SK-MEL-5 (cell line): ENCODE data around the gene FAM240A. TPM values are rescaled to one million over a fixed set of nuclear protein-coding genes. Genes with fewer than 3 reads are reported as not detected.
A peak's percentile ranks its signal among the peaks of the same experiment; 100 is the strongest.
"Not testable (repeated sequence)": the region's sequence is repeated elsewhere in the genome, so short reads cannot be mapped to it uniquely, and the experiment has no call there.

ENCODE experiments used
- DNase-seq: peaks from one replicate; pipeline ENCODE4 v3.0.0-alpha.2; 2016; ENCODE audit warnings: low read depth, low spot score
- in situ Hi-C: cut with HindIII; loops from 2 replicates; pipeline ENCODE4 v1.10.0; 2016; ENCODE audit warnings: low sequenced_read_pairs, high pct_unique_total_duplicates, low pct_unique_long_range_greater_than_20kb
- polyA plus RNA-seq, 2 experiments: library from polyadenylated mRNA; depleted of rRNA; stranded (reverse); fragments of >200 nt; gene quantifications; 2 replicates each; pipeline ENCODE4 v1.2.3, GENCODE V29; 2015
- total RNA-seq: library from RNA; depleted of rRNA; stranded (reverse); fragments of >200 nt; shearing (Covaris generic); gene quantifications from 2 replicates; pipeline ENCODE4 v1.2.3, GENCODE V29; 2014; rRNA removed

Gene FAM240A
- not detected in 2 replicates for total RNA-seq
- polyA plus RNA-seq (2015; cell fraction: cytosol; rRNA removed), result not detected in 2 replicates
- not detected in 2 replicates for polyA plus RNA-seq (2015; cell fraction: nucleus; rRNA removed)

DNA sequence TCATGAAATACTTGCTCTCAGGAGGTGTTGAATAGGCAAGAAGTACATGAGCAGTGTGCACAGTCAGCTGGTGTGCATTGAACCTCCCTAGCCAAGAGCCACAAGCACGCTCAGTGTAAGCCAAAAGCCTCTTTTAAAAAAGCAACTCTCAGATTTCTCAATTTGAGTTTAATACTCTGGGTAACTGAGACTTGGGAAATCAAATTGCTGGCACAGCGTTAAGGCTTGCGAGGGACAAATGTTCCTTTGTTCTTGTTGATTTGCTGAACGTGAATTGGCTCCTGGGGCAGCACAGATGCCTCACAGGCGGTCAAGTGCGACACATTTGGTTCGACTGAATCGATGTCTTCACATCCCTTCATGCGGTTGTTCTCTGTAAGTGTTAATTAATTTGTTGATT is at the start of gene FAM240A:
TSS of gene FAM240A (plus strand) at position 202 of the 400 bp plus-strand sequence. CDS start at position 361, 159 bp downstream.
- in situ Hi-C loops, result no loop called here
- DNase-seq, result peak; percentile 65

DNA sequence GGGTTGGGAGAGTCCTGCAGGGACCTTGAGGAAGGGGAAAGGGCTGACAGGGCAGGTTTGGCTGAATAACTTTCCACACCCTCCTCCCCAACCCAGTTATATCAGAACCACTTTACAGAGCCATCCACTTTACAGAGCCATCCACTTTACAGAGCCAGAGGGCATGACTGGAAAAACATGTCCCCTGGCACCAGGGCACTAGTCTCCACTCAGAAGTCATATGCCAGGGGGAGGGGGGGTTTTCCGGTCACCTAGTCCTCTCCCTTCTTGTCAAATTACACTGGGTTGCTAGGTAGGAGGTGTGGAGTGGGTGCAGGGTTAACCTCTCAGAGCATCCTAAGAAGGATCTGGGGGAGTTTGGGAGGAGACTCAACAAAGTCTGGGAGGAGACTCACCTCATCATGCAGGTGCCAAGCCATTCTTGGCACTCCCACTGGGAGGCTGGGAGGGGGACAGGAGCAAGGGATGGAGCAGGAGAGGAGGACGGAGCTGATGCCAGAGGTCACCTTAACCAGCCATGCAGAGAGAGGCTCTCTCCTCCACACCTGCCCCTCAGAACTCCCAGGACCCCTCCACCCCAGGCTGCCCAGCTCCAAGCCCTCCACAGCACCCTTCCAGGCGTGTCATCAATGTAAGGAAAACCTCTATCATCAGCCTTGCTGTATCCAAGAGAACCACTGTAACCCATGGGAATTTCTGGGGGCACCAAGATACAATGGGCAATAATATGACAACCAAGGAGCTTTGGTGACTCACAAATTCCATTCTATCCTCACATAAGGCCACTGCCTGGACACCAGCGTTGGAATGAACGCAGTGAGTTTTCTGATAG is 47.9 kb upstream of the FAM240A start:
- DNase-seq, result no peak

DNA sequence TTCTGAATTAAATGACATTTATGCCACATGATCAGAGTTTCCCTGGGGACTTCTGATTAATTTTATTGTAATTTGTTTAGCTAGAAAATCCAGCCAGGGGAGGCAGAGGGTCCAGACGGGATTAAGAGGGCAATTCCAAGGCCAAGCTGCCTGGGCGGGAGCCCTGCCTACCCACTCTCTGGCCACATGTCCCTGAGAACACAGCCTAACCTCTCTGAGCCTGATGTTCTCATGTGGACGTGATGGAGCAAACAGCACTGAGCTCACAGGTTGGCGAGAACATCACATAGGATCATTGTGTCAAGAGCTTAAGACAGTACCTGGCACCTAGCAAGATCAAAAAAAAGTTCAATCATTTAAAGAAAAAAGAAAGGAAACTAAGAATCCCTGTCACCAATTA is 47.2 kb upstream of the FAM240A start:
- in situ Hi-C loops, result no loop called here
- DNase-seq, result no peak

More for the DNA sequence above, 47.9 kb upstream of the FAM240A start:
- in situ Hi-C loops, result no loop called here

DNA sequence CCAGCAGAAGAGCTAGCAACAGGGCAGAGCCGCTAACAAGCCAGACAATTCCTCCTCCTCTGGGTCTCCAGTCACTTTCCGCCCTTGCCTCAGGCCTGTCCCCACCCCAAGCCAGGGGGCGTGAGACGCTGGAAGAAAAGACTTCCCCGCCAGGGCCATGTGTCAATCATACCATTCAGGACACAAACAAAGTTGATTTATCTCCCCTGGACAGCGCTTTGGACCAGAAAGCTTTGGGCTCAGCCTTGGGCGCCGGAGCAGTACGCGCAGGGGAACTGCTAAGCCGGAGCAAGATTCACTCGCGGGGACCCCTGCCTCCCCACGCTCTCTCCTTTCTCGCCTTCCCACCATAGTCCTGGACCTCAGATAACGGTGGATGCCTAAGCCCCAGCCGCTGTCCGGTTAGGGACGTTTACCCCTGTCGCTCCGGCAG is 46.7 kb upstream of the FAM240A start:
- in situ Hi-C loops, result no loop called here
- no peak for DNase-seq

DNA sequence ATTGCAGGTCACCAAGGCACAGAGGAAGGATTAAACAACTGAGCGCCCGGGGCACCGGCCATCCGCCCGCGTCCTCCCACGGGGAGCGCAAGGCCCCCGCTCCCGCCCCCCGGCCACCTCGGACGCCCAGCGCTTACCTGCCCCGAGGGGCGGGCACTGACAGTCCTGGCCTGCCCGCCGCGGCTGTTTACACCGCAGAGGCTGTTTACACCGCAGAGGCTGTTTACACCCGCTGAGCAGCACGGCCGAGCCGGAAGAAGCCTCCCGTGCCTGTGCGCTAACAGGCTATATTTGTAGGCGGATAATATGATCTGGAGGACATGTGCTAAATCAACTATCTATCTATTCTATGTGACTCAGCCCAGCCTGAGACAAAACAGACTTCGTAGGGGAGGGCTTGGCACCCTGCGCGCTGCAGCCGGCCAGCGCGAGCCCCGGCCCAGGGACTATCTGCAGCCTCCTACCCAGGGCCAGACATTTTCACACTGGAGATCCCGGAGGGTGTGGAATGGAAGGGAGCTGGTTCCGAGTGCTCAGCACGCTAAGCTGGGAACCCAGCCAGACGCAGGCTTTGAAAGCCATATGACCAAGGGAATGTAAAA is 46.2 kb upstream of the FAM240A start, which contains the start of gene LRRC2:
TSS of gene LRRC2 (minus strand) at position 263 of the 602 bp plus-strand sequence. CDS start 14,711 bp downstream, outside the sequence.
- in situ Hi-C loops, result no loop called here
- no peak for DNase-seq

DNA sequence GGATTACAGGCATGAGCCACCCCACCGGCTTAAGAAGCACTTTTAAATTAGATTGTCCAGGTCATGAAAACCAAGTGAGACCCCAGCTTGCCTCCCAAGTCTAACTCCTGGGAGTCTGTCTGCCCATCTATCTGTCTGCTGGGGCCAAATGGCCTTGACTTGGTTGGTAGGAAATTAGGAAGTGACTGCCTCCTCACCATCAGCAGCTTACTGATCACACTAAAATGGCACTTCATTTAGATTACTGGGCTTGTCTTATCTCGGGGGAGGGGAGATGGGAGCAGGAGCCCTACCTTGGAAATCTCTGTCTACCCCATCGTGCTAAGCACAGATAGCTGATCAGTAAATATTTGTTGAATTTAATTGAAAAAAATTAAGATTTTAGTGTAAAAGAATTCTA is 40.6 kb upstream of the FAM240A start:
- no peak for DNase-seq
- in situ Hi-C loops, result no loop called here

DNA sequence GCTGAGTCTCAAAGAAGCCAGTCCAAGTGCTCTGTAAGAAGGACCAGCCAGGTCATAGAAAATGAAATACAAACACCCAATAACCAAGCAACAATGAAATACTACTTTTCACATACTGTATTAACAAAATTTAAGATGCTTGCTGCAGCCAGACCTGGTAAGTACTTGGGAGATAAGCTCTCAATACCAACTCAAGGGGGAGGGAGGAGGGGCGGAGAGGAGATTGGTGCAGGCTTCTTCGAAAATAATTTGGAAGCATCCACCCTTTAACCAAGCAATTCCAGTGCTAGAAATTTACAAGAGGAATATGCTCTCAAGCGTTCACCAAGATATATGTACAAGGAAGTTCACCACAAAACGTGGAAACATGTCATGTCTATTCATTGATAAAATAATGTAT is 38.6 kb upstream of the FAM240A start:
- no peak for DNase-seq
- in situ Hi-C loops, result no loop called here

DNA sequence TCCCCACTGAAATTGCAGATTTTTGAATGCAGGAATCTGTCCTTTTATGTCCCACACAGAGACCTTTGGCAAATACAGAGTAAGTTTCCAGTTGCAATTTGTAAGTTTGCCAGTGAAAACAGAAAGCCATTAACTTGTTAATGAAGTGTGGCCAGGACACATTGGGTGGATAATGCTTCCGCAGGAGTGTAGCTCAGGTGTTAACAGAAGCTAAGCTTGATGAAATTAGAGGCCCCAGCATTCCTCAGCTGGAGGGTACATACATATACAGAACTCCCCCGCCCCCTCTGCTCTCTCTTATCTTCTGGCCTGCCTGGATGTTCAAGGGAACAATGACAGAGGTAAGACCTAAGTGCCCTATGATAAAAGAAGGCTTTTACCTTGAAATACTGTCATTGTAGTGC is 38.1 kb upstream of the FAM240A start:
- no peak for DNase-seq

DNA sequence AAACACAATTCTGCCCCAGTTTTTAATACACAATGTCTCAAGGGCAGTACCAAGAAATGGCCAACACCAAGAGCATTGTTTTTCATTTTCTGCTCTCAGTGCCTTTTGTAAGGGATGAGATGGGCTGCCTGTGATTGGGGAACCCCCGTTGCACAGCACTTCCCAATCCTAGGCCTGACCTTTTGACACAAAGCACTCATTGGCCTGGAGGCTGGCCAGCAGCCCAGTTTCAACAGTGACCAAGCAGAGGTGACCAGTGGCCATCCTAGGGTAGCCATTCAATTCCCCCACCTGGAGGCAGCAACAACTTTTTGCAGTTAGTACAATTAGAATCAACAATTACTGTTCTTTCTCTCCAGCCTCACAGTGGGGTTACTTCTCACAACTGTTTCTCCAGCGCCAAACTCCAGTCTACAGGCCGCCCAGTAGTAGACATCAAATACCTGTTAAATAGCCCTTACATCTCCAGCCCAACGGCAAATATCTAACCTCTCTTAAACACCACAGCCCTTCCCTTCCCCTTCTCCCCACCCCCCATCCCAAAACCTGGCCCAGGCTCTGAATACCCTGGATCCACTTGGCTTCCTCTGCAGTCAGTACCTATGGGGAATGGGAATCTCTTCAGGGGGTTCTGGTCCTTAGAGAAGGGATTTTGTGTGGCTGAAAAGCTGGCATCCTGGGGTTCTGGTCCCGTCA is 37.3 kb upstream of the FAM240A start:
- no peak for DNase-seq
- in situ Hi-C loops, result no loop called here

More for the DNA sequence above, 38.1 kb upstream of the FAM240A start:
- in situ Hi-C loops, result no loop called here

DNA sequence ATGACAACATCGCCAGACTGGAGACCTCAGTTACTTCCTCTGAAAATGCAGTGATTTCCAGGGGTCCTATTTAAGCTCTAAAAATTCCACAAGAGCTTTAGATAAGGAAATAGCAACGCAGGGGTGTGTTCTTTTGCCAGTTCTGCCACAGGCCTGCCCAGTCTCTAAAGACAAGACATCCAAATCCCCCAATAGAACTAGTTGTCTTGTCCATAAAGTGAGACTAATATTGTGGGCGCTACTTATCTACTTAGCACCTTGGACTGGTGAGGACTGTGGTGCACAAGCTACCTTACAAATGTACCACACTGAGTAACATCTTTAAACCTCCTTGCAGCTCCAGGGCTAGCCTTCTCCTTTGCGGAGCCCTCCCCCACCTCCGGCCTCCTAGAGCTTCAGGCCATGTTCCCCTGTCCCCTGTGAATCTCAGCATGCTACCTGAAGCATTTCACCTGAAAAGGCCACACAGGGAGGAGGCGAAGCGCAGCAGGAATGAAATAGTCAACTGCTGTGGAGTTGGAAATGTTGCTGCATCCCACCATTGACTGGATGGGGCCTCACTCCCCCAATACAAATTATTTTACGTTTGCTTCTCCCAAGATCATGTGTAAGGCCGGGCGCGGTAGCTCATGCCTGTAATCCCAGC is 36.6 kb upstream of the FAM240A start:
- DNase-seq, result no peak
- in situ Hi-C loops, result no loop called here

DNA sequence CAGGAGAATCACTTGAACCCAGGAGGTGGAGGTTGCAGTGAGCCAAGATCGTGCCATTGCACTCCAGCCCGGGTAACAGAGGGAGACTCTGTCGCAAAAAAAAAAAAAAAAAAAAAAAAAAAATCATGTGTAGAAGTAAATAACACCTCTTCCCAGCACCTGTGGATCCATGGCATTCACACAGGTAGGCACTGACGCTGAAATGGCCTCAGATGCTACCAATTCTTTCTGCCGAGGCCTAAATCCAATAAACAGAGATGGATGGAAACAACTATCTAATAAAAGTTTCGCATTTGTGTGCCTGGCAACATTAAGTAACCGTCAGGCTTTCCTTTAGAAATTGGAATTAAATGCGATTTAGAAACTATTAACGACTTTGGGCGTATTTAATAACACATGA is 35.9 kb upstream of the FAM240A start:
- in situ Hi-C loops, result no loop called here

DNA sequence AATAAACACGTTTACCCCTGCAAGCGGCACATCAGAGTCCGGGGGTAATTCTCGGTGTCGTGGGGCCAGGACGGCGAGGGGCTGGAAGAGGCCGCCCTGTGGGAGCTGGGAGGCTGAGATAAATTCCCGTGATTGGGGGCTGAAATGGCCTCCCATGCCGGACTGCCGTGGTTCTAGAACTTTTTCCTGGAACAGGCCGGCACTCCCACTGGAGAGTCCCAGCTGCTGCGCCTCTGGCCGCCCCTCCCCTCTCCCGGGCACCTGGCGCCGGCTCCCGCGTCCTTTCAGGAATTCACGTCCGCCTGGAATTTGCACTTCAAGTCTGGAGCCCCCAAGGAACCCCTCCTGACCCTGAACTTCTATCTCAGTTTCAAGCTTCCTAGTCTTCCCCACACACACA is 35.4 kb upstream of the FAM240A start:
- no peak for DNase-seq
- in situ Hi-C loops, result no loop called here

More for the DNA sequence above, 35.9 kb upstream of the FAM240A start:
- DNase-seq, result no peak

DNA sequence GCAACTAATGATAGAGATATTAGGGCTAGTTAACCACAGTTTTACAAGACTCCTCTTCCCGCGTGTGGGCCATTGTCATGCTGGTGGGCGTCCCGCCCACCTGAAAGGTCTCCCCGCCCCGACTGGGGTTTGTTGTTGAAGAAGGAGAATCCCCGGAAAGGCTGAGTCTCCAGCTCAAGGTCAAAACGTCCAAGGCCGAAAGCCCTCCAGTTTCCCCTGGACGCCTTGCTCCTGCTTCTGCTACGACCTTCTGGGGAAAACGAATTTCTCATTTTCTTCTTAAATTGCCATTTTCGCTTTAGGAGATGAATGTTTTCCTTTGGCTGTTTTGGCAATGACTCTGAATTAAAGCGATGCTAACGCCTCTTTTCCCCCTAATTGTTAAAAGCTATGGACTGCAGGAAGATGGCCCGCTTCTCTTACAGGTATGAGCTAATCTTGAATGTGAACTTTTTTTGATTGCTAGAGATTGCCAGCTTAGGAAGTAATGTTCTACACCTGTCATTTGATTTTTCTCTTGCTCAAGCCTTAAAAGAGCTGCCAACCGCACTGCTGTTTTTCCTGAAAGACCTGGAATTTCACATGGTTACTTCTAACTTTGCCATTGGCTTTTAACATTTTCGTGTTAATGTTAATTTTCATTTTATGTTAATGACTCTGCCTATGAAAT is 34.6 kb upstream of the FAM240A start:
- DNase-seq, in situ Hi-C loops: not testable (repeated sequence)

DNA sequence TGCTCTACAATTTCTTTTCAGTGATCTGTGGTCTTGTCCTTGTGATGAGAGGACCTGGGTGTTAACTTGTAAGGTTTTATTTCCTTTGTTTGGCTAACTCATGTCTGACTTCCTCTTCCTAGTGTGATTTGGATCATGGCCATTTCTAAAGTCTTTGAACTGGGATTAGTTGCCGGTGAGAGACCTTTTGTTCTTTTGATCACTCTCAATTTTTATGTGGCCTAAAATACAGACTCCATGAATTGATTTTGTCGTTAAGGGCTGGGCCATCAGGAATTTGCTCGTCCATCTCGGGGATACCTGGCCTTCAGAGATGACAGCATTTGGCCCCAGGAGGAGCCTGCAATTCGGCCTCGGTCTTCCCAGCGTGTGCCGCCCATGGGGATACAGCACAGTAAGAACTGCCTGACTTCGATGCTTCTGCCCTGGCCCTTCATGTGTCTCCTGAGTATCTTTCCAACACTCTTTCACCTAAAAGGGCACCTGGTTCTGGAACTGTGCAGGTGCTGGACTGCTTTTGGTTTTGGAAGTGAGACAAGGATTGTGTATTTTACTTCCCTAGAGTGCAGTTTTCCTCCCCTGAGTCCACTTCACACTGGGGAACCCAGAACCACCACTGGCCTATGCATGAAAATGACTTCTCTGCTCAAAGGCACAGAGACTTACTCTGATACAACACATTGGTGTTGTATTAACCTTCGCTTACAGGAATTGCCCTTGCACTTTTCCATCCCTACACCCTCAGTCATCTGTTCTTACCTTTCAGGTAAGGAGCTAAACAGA is 33.2 kb upstream of the FAM240A start:
- in situ Hi-C loops, result no loop called here
- DNase-seq, result no peak

DNA sequence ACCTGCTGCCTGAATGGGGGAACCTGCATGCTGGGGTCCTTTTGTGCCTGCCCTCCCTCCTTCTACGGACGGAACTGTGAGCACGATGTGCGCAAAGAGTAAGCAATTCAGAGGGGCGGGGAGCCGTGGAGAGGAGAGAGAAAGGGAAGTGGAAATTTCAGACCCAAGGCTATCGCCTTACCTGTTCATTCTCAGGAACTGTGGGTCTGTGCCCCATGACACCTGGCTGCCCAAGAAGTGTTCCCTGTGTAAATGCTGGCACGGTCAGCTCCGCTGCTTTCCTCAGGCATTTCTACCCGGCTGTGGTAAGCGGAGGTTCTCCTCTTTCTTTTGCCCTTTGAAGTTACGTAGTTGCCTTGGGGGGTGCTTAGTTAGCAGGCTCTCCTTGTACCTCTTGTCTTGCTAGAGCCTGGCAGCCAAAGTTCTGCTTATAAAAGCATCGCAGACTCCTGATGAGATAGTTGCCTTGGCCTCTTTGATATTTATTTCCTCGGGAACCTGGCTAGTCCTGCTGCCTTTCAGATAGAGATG is 32.5 kb upstream of the FAM240A start:
- in situ Hi-C loops, result no loop called here
- DNase-seq, result no peak

DNA sequence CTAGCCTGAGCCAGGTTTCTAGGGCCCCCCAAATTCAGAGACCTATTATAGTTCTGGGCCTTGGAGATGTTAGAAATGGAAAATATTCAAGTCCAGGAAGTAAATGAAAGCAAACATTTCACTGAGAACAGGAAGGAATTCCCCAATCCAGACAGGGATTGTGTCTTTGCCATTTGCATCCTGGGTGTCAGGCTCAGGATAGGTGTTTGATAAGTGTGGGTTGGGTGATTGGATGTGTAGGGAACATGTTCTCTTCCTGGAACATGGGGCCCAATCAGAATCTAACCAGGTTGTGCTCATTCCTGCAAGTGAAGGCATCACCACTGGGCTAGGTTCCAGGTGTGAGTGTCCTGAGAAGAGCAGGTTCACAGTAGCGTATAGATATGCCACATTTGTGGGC is 31.6 kb upstream of the FAM240A start:
- DNase-seq, result no peak
- in situ Hi-C loops, result no loop called here
